ENCODE measurements around the gene CFHR3. TPM values are rescaled to one million over a fixed set of nuclear protein-coding genes. Genes with fewer than 3 reads are reported as not detected.

Gene CFHR3
- total and polyA plus RNA-seq, 9 of the 15 experiments (the other 6 are each of a cell fraction or from before 2014, with no cell fraction given), result 0.14 to 0.47 (median 0.24) TPM

DNA sequence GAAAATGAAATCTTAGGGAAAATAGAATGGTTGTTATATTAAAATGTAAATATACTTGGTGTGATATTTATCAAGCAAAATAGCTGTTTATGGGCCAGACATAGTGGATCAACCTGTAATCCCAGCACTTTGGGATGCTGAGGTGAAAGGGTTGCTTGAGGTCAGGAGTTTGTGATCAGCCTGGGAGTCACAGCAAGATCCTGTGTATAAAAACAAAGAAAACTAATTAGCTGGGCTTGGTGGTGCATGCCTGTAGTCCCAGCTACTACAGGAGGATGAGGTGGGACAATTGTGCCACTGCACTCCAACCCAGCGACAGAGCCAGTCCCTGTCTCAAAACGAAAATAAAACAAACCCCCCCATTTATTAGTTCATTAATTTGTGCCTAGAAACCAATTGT is 23.3 kb downstream of the CFHR3 start:
- H3K4me1 ChIP-seq (replicated peaks in 1 of 2; ENCODE audit: control insufficient read depth in 2 of 2, insufficient read depth in 2 of 2, low read length in 2 of 2), result no peaks in the 10 kb centered on the region
- FAIRE-seq (no peak), ATAC-seq (no peak), DNase-seq (ENCODE audit: extremely low read depth in 1 of 4, low spot score in 3 of 4) (no peak)
- H2AFZ ChIP-seq (ENCODE audit: low read depth, low read length), result no peak overlapping the region
- CTCF ChIA-PET (ENCODE audit: low intra/inter-chr PET ratio), result no interaction called here
- in situ Hi-C loops (cut with MboI), result no loop called here
- H3K36me3 ChIP-seq (ENCODE audit: control insufficient read depth, insufficient read depth, low read length), result no peaks in the 10 kb centered on the region
- 0% methylated on average over 2 of the region's 2 CpGs for WGBS (ENCODE audit: insufficient coverage, low coverage, missing lambda C conversion rate)
- H3K27ac ChIP-seq (ENCODE audit: extremely low read depth, low read depth, low read length), result no peak overlapping the region
- H3K4me3 ChIP-seq, result no peak overlapping the region
- no peaks in the 10 kb centered on the region for H3K27me3 ChIP-seq (ENCODE audit: control insufficient read depth in 2 of 2, insufficient read depth in 2 of 2, low read length in 2 of 2)
- POLR2A ChIA-PET, result no interaction called here
- no peaks in the 10 kb centered on the region for H3K79me2 ChIP-seq (ENCODE audit: control insufficient read depth, insufficient read depth, low read length)
- no peak overlapping the region for H3K9ac ChIP-seq (ENCODE audit: insufficient read depth in 1 of 2, low read depth in 2 of 2, low read length in 2 of 2)
- no peaks in the 10 kb centered on the region for H4K20me1 ChIP-seq (replicated peaks; ENCODE audit: control insufficient read depth, insufficient read depth, low read length)
- no peaks in the 10 kb centered on the region for H3K9me1 ChIP-seq (ENCODE audit: control insufficient read depth, insufficient read depth, low read length)
- H3K4me2 ChIP-seq (ENCODE audit: insufficient read depth, low read length), result no peak overlapping the region
- intact Hi-C loops (cut with micrococcal nuclease), result no loop called here
- H3K9me3 ChIP-seq (replicated peaks; ENCODE audit: control insufficient read depth, insufficient read depth, low read depth, low read length), result no peaks in the 10 kb centered on the region
- no TSS peak for BruUV-seq (replicated peaks)
- TF ChIP-seq, protein P1, sequence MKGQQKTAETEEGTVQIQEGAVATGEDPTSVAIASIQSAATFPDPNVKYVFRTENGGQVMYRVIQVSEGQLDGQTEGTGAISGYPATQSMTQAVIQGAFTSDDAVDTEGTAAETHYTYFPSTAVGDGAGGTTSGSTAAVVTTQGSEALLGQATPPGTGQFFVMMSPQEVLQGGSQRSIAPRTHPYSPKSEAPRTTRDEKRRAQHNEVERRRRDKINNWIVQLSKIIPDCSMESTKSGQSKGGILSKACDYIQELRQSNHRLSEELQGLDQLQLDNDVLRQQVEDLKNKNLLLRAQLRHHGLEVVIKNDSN (CRISPR knock-in tag; IDR thresholded peaks at IDR 0.05), result no peak
- TF ChIP-seq ZBTB8A (IDR thresholded peaks at IDR 0.05; ENCODE audit: partially characterized antibody) (no peak), MCM2 (IDR thresholded peaks at IDR 0.05; ENCODE audit: low read depth) (no peak), EZH2 (IDR thresholded peaks at IDR 0.05; ENCODE audit: borderline replicate concordance, low read depth, low read length) (no peak), HDAC3 (IDR thresholded peaks at IDR 0.05; ENCODE audit: borderline replicate concordance, partially characterized antibody) (no peak), TCF7L2 (IDR thresholded peaks at IDR 0.05; ENCODE audit: low read depth, low read length) (no peak), TCF3 (CRISPR knock-in tag; IDR thresholded peaks at IDR 0.05) (no peak), NR3C1 (CRISPR knock-in tag; IDR thresholded peaks at IDR 0.05) (no peak), STAT5A (IDR thresholded peaks at IDR 0.05; ENCODE audit: borderline replicate concordance, low read length) (no peak), CBX8 (IDR thresholded peaks at IDR 0.05; ENCODE audit: borderline replicate concordance, extremely low read depth, low read depth, low read length, poor library complexity, severe bottlenecking) (no peak), SNAPC5 (CRISPR knock-in tag; IDR thresholded peaks at IDR 0.05) (no peak)
- TF ChIP-seq, protein P2, sequence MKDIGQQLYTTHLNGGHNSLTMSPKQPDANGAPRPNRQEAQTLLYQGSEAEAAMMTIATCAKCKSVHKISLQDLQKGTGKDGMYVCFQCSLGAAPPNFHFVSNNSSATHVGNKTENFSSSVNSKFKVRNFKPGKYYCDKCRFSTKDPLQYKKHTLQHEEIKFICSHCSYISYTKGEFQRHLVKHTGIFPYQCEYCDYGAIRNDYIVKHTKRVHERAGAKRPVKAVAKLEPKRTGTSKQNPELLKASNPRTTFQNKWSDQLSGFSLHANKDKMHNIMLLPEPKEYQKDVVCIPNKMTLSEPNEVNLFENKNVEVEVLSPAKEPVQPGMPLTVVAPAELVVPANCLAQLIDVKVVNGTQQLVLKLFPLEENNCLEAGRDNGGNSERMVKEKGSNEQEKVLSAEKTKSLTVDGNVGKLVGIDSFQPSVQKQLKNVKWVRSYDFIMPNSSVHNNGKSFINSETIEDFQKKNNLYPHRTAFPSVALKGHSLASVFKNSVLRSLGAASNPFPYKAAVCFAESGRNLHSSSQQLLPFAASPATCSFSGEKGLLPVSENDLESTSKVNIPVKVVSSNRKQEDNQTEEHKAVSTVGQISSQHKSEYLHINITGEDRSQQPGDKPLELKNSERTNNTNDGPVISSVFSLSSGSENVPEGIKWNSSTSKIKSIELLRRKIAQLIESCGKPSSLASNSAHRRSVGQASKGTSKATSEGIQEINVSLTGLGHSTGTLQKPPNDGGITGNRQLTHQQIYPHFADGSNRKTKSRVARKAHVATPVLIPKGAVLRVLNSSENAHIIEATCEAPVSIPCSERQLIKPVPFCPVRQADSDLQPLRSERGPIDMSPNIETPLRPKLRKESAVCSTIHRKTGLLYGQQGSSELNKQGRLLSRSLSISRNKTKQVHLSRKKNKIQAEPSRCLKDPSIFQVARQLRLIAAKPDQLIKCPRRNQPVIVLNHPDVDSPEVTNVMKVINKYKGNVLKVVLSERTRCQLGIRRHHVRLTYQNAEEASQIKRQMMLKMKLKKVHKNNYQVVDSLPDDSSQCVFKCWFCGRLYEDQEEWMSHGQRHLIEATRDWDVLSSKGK (CRISPR knock-in tag; IDR thresholded peaks at IDR 0.05), result no peak
- TF ChIP-seq, protein P3, sequence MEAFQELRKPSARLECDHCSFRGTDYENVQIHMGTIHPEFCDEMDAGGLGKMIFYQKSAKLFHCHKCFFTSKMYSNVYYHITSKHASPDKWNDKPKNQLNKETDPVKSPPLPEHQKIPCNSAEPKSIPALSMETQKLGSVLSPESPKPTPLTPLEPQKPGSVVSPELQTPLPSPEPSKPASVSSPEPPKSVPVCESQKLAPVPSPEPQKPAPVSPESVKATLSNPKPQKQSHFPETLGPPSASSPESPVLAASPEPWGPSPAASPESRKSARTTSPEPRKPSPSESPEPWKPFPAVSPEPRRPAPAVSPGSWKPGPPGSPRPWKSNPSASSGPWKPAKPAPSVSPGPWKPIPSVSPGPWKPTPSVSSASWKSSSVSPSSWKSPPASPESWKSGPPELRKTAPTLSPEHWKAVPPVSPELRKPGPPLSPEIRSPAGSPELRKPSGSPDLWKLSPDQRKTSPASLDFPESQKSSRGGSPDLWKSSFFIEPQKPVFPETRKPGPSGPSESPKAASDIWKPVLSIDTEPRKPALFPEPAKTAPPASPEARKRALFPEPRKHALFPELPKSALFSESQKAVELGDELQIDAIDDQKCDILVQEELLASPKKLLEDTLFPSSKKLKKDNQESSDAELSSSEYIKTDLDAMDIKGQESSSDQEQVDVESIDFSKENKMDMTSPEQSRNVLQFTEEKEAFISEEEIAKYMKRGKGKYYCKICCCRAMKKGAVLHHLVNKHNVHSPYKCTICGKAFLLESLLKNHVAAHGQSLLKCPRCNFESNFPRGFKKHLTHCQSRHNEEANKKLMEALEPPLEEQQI (IDR thresholded peaks at IDR 0.05), result no peak
- TF ChIP-seq, protein P4, sequence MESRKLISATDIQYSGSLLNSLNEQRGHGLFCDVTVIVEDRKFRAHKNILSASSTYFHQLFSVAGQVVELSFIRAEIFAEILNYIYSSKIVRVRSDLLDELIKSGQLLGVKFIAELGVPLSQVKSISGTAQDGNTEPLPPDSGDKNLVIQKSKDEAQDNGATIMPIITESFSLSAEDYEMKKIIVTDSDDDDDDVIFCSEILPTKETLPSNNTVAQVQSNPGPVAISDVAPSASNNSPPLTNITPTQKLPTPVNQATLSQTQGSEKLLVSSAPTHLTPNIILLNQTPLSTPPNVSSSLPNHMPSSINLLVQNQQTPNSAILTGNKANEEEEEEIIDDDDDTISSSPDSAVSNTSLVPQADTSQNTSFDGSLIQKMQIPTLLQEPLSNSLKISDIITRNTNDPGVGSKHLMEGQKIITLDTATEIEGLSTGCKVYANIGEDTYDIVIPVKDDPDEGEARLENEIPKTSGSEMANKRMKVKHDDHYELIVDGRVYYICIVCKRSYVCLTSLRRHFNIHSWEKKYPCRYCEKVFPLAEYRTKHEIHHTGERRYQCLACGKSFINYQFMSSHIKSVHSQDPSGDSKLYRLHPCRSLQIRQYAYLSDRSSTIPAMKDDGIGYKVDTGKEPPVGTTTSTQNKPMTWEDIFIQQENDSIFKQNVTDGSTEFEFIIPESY (CRISPR knock-in tag; IDR thresholded peaks at IDR 0.05), result no peak

All from K562 (cell line).